Caco-2 (cell line): ENCODE measurements around the gene SLC2A4RG. TPM values are rescaled to one million over a fixed set of nuclear protein-coding genes. Genes with fewer than 3 reads are reported as not detected.

Experiments
- BruUV-seq: library from RNA; stranded (reverse); fragments of 400-500 nt; replicated peaks from 2 replicates; lab custom pipeline; 2021; lab: Mats Ljungman, UMichigan
- CTCF ChIA-PET: fragments of 300-600 bp; sonication (Branson Sonifier 250); formaldehyde crosslinking; loops from one replicate; lab custom pipeline; 2022; ENCODE audit warnings: antibody characterized with exemption; lab: Charles Lee
- POLR2A ChIA-PET: fragments of 300-600 bp; sonication (Branson Sonifier 250); formaldehyde crosslinking; loops from one replicate; lab custom pipeline; 2022; ENCODE audit warnings: antibody characterized with exemption; lab: Charles Lee
- DNase-seq, 2 experiments: peaks; one replicate each; pipeline versions ENCODE4 v3.0.0 to v3.0.0-alpha.2; 2020 to 2022
- H3K27me3 ChIP-seq: replicated peaks from 2 replicates; pipeline ENCODE4 v1.6.0; 2011; ENCODE audit warnings: low read length; ENCODE audit not compliant: control insufficient read depth, insufficient read depth
- H3K36me3 ChIP-seq: 2 replicates; pipeline ENCODE4 v1.5.1; 2011; ENCODE audit warnings: low read length; ENCODE audit not compliant: control insufficient read depth, insufficient read depth
- H3K4me1 ChIP-seq: fragments of 250-450 bp; sonication (Bioruptor Pico); 2 replicates; pipeline ENCODE4 v1.5.1; 2020; ENCODE audit warnings: mild to moderate bottlenecking
- H3K4me3 ChIP-seq: 2 replicates; pipeline ENCODE4 v1.5.1; 2011; ENCODE audit warnings: low read depth, mild to moderate bottlenecking, control low read depth, low read length
- H3K9me3 ChIP-seq: fragments of 250-450 bp; sonication (Bioruptor Pico); 2 replicates; pipeline ENCODE4 v1.5.1; 2020; ENCODE audit warnings: mild to moderate bottlenecking, moderate library complexity
- H3K27ac Mint-ChIP-seq: one replicate; pipeline ENCODE4 v1.8.0; 2022; ENCODE audit warnings: mixed read lengths; ENCODE audit not compliant: unreplicated experiment
- H3K27me3 Mint-ChIP-seq: one replicate; pipeline ENCODE4 v1.8.0; 2022; ENCODE audit warnings: mixed read lengths; ENCODE audit not compliant: insufficient read depth, unreplicated experiment
- H3K36me3 Mint-ChIP-seq: one replicate; pipeline ENCODE4 v1.8.0; 2022; ENCODE audit warnings: mild to moderate bottlenecking, mixed read lengths; ENCODE audit not compliant: insufficient read depth, unreplicated experiment
- H3K4me1 Mint-ChIP-seq: one replicate; pipeline ENCODE4 v1.8.0; 2022; ENCODE audit warnings: low read depth, mixed read lengths; ENCODE audit not compliant: unreplicated experiment
- H3K4me3 Mint-ChIP-seq: one replicate; pipeline ENCODE4 v1.8.0; 2022; ENCODE audit warnings: mild to moderate bottlenecking, moderate library complexity, mixed read lengths; ENCODE audit not compliant: unreplicated experiment
- H3K9me3 Mint-ChIP-seq: one replicate; pipeline ENCODE4 v1.8.0; 2022; ENCODE audit warnings: mixed read lengths; ENCODE audit not compliant: unreplicated experiment
- intact Hi-C: fragments of 100-400 bp; cut with micrococcal nuclease; formaldehyde crosslinking; loops from one replicate; pipeline ENCODE4 v1.10.0; 2022; ENCODE audit not compliant: unreplicated experiment
- total RNA-seq: library from RNA; stranded (reverse); gene quantifications from 2 replicates; pipeline ENCODE4 v1.2.3, GENCODE V29; 2022
- TF ChIP-seq, protein P1 (sequence below), 2 experiments: fragments of 200-600 bp in 1 of 2; IDR thresholded peaks; 1 replicate in 1 of 2; 2 replicates in 1 of 2; pipeline versions ENCODE4 v1.5.1 to v1.8.0; 2011 to 2022; ENCODE audit warnings: antibody characterized with exemption in 1 of 2, control low read depth in 1 of 2, inconsistent platforms in 1 of 2, low read depth in 1 of 2, low read length in 1 of 2, mild to moderate bottlenecking in 1 of 2, moderate library complexity in 1 of 2; ENCODE audit not compliant: insufficient read depth in 1 of 2, severe bottlenecking in 1 of 2, unreplicated experiment in 1 of 2

SLC2A4RG gene
- total RNA-seq, 1 experiment from 2014 or later, result 234 TPM

DNA sequence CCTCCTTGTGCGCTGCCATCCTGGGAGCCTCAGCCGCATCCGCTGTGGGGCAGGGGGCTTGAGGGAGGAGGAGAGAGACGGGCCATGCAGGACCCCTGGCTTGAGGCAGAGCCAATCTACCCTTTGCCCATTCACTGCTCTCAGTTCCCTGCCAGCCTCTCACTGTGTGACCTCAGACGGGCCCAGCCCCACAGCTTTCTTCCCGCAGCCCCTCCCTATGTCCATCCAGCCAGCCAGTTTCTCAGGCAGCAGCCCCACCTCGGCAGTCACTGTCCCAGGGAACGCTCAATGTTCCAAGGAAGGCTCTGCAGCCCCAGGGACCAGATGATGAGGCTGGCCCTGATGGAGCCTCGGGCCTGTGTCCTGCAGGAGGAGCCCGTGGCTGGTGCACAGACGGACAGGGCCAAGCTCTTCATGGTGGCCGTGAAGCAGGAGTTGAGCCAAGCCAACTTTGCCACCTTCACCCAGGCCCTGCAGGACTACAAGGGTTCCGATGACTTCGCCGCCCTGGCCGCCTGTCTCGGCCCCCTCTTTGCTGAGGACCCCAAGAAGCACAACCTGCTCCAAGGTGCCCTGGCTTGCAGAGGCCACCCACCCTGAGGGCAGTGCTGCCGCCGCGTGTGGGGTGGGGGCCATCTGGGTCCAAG lies 47.0 kb upstream of the SLC2A4RG start:
- CTCF ChIA-PET, result interaction anchor here (1.2 kb wide), 1 partner anchor 34 kb away, joined by 3 read pairs; the partner anchor contains the start of gene RTEL1

DNA sequence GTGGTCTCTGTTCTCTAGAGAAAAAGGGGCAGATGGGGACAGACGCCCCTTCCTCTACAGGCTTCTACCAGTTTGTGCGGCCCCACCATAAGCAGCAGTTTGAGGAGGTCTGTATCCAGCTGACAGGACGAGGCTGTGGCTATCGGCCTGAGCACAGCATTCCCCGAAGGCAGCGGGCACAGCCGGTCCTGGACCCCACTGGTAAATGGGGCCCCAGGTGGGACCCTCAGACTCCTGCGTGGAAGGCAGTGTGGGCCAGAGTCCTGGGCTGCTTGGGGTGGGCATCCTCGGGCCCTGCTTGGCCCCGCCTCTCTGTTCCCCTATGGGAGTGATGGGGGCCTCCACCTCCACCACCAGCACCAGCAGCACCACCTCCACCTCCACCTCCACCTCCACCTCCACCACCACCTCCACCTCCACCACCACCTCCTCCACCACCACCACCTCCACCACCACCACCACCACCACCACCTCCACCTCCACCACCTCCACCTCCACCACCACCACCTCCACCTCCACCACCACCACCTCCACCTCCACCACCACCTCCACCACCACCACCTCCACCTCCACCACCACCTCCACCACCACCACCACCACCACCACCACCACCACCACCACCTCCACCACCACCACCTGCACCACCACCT lies 46.4 kb upstream of the SLC2A4RG start:
- TF ChIP-seq, protein P1, sequence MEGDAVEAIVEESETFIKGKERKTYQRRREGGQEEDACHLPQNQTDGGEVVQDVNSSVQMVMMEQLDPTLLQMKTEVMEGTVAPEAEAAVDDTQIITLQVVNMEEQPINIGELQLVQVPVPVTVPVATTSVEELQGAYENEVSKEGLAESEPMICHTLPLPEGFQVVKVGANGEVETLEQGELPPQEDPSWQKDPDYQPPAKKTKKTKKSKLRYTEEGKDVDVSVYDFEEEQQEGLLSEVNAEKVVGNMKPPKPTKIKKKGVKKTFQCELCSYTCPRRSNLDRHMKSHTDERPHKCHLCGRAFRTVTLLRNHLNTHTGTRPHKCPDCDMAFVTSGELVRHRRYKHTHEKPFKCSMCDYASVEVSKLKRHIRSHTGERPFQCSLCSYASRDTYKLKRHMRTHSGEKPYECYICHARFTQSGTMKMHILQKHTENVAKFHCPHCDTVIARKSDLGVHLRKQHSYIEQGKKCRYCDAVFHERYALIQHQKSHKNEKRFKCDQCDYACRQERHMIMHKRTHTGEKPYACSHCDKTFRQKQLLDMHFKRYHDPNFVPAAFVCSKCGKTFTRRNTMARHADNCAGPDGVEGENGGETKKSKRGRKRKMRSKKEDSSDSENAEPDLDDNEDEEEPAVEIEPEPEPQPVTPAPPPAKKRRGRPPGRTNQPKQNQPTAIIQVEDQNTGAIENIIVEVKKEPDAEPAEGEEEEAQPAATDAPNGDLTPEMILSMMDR (IDR thresholded peaks at IDR 0.05; ENCODE audit: insufficient read depth in 1 of 2, low read depth in 1 of 2, low read length in 1 of 2, severe bottlenecking in 1 of 2, unreplicated experiment in 1 of 2), result no peak
- ChIA-PET CTCF (interaction anchor here (0.8 to 1.2 kb wide), 2 partner anchors 35 to 155 kb away, joined by 3 read pairs; partner anchors contain the start of gene RTEL1), POLR2A (no interaction called here)
- no peak overlapping the region for H3K4me3 ChIP-seq
- no peaks in the 10 kb centered on the region; the same call in 1 of the 2 replicates for H3K36me3 ChIP-seq
- intact Hi-C loops, result loop anchor here (5.0 kb wide), 1 partner anchor 156 kb away; the partner anchor contains the start of gene PTK6
- Mint-ChIP-seq H3K4me3 (peak overlapping the region; percentile 66), H3K36me3 (peaks cover 93% of the 10 kb centered on the region), H3K9me3 (no peaks in the 10 kb centered on the region), H3K4me1 (peaks cover 11% of the 10 kb centered on the region), H3K27ac (peak overlapping the region; percentile 94), H3K27me3 (peaks cover 2% of the 10 kb centered on the region)
- peak in 1 of 2 experiments; percentile 34 for DNase-seq
- H3K4me1 ChIP-seq, result peaks cover 12% of the 10 kb centered on the region
- peaks cover 3% of the 10 kb centered on the region; the same call in 1 of the 2 replicates for H3K9me3 ChIP-seq
- H3K27me3 ChIP-seq, result no peaks in the 10 kb centered on the region
- BruUV-seq, result no TSS peak

More for the DNA sequence above, 47.0 kb upstream of the SLC2A4RG start:
- BruUV-seq, result no TSS peak
- Histone ChIP-seq H3K4me1 (peaks cover 12% of the 10 kb centered on the region), H3K27me3 (no peaks in the 10 kb centered on the region), H3K36me3 (no peaks in the 10 kb centered on the region; the same call in 1 of the 2 replicates), H3K4me3 (no peak overlapping the region), H3K9me3 (peaks cover 3% of the 10 kb centered on the region; the same call in 1 of the 2 replicates)
- intact Hi-C loops, result loop anchor here (5.0 kb wide), 1 partner anchor 155 kb away; the partner anchor contains the start of gene PTK6
- peaks cover 5% of the 10 kb centered on the region for H3K4me1 Mint-ChIP-seq
- H3K27ac Mint-ChIP-seq, result peak overlapping the region; percentile 94
- peaks cover 93% of the 10 kb centered on the region for H3K36me3 Mint-ChIP-seq
- POLR2A ChIA-PET, result interaction anchor here (0.6 kb wide), 1 partner anchor 37 kb away, joined by 3 read pairs; no protein-coding TSS in a partner anchor
- peak overlapping the region; percentile 18 for H3K4me3 Mint-ChIP-seq
- peaks cover 2% of the 10 kb centered on the region for H3K27me3 Mint-ChIP-seq
- DNase-seq, result peak in 1 of 2 experiments; percentile 66
- H3K9me3 Mint-ChIP-seq, result no peaks in the 10 kb centered on the region
- TF ChIP-seq, protein P1 (IDR thresholded peaks at IDR 0.05; ENCODE audit: insufficient read depth in 1 of 2, low read depth in 1 of 2, low read length in 1 of 2, severe bottlenecking in 1 of 2, unreplicated experiment in 1 of 2), result no peak
